HL-60 (cell line): Measurements from ENCODE around the gene OR3A2.

ENCODE experiments used
- DNase-seq, 2 experiments: peaks; one replicate each; pipeline ENCODE4 v3.0.0-alpha.2; 2010 to 2020; ENCODE audit warnings: low read depth in 1 of 2, low spot score in 1 of 2
- H3K27ac ChIP-seq: fragments of 250-450 bp; sonication (Bioruptor Pico); replicated peaks from 2 replicates; pipeline ENCODE4 v1.5.1; 2020; ENCODE audit warnings: mild to moderate bottlenecking, moderate library complexity
- H3K27me3 ChIP-seq: fragments of 250-450 bp; sonication (Bioruptor Pico); 2 replicates; pipeline ENCODE4 v1.5.1; 2021; ENCODE audit warnings: mild to moderate bottlenecking, moderate library complexity; ENCODE audit not compliant: insufficient read depth, poor library complexity, severe bottlenecking
- H3K4me3 ChIP-seq: replicated peaks from 2 replicates; pipeline ENCODE4 v1.5.1; 2011; ENCODE audit warnings: mild to moderate bottlenecking, control low read depth, low read length; ENCODE audit not compliant: insufficient read depth
- GABPA ChIP-seq: IDR thresholded peaks from 2 replicates; pipeline ENCODE4 v1.6.1; 2012; ENCODE audit warnings: low read depth
- POLR2AphosphoS5 ChIP-seq: IDR thresholded peaks from 2 replicates; pipeline ENCODE4 v1.6.1; 2012; ENCODE audit warnings: low read depth
- SPI1 ChIP-seq: IDR thresholded peaks from 2 replicates; pipeline ENCODE4 v1.6.1; 2012; ENCODE audit warnings: low read depth, mild to moderate bottlenecking, borderline replicate concordance
- TF ChIP-seq, protein P1 (sequence below): IDR thresholded peaks from one replicate; pipeline ENCODE4 v1.5.1; 2011; ENCODE audit warnings: low read length, control low read depth, inconsistent platforms; ENCODE audit not compliant: insufficient read depth
- TF ChIP-seq, protein P2 (sequence below): IDR thresholded peaks from 2 replicates; pipeline ENCODE4 v1.6.1; 2012; ENCODE audit warnings: low read depth; ENCODE audit not compliant: insufficient replicate concordance

The OR3A2 gene

DNA sequence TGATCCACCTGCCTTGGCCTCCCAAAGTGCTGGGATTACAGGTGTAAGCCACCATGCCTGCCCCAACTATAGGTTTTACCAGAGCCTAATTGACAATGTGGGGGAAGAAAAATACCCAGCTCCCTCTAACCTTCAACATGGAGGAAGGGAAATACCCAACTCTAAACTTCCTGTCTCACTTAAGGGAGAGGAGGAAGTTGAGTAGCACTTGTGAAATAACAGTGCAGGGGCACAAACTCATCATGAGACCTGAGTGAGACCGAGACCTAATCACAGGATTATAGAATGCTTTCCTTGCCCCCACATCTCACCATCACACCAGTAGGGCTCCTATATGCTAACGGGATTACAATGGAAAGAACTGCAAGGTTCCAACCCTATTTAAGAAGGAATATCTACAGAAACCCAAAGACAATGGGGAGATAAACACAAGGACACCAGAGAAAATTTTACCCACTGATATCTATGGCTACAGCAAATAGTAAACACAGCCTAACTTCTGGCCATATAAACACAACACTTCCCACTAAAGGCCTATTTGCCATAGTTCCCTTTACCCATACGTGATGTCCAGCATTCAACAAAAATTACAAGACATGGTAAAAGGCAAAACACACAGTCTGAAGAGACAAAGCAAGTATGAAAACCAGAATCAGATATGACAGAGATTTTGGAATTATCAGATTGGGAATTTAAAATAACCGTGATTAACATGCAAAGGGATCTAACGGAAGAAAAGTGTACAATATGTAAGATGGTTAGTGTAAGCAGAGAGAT, 114.8 kb downstream of the OR3A2 start:
- no peaks in the 10 kb centered on the region for H3K27me3 ChIP-seq
- peak overlapping the region; percentile 25 for H3K27ac ChIP-seq
- DNase-seq: peak in 1 of 2 experiments; percentile 18
- H3K4me3 ChIP-seq: no peak overlapping the region
- no peak; the same call in 1 of the 2 replicates for TF ChIP-seq SPI1
- no peak for TF ChIP-seq GABPA
- no peak for TF ChIP-seq POLR2AphosphoS5
- TF ChIP-seq, protein P1, sequence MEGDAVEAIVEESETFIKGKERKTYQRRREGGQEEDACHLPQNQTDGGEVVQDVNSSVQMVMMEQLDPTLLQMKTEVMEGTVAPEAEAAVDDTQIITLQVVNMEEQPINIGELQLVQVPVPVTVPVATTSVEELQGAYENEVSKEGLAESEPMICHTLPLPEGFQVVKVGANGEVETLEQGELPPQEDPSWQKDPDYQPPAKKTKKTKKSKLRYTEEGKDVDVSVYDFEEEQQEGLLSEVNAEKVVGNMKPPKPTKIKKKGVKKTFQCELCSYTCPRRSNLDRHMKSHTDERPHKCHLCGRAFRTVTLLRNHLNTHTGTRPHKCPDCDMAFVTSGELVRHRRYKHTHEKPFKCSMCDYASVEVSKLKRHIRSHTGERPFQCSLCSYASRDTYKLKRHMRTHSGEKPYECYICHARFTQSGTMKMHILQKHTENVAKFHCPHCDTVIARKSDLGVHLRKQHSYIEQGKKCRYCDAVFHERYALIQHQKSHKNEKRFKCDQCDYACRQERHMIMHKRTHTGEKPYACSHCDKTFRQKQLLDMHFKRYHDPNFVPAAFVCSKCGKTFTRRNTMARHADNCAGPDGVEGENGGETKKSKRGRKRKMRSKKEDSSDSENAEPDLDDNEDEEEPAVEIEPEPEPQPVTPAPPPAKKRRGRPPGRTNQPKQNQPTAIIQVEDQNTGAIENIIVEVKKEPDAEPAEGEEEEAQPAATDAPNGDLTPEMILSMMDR: no peak
- TF ChIP-seq, protein P2, sequence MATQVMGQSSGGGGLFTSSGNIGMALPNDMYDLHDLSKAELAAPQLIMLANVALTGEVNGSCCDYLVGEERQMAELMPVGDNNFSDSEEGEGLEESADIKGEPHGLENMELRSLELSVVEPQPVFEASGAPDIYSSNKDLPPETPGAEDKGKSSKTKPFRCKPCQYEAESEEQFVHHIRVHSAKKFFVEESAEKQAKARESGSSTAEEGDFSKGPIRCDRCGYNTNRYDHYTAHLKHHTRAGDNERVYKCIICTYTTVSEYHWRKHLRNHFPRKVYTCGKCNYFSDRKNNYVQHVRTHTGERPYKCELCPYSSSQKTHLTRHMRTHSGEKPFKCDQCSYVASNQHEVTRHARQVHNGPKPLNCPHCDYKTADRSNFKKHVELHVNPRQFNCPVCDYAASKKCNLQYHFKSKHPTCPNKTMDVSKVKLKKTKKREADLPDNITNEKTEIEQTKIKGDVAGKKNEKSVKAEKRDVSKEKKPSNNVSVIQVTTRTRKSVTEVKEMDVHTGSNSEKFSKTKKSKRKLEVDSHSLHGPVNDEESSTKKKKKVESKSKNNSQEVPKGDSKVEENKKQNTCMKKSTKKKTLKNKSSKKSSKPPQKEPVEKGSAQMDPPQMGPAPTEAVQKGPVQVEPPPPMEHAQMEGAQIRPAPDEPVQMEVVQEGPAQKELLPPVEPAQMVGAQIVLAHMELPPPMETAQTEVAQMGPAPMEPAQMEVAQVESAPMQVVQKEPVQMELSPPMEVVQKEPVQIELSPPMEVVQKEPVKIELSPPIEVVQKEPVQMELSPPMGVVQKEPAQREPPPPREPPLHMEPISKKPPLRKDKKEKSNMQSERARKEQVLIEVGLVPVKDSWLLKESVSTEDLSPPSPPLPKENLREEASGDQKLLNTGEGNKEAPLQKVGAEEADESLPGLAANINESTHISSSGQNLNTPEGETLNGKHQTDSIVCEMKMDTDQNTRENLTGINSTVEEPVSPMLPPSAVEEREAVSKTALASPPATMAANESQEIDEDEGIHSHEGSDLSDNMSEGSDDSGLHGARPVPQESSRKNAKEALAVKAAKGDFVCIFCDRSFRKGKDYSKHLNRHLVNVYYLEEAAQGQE: no peak

DNA sequence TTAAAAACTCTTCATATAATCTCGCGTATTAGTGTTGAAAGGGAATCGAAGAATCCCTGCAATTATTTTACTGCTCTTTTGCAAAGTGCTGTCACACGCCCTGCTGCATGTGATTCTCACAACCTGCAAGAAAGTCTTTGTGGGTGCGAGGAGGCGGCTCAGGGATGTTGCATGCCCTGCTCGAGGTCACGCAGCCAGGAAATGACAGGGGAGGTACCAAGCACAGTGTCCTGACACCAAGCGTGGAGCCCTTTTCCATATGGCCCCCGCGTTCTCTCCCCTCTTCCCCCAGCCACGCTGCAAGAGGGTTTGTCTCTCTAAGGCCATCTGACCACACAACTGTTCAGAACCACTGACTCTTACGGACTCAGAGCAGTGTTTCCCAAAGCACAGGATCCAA, 125.5 kb downstream of the OR3A2 start:
- TF ChIP-seq POLR2AphosphoS5 (no peak), GABPA (no peak), SPI1 (no peak)
- TF ChIP-seq, protein P1: no peak
- H3K4me3 ChIP-seq: no peak overlapping the region
- H3K27ac ChIP-seq: no peak overlapping the region
- no peak for DNase-seq
- no peaks in the 10 kb centered on the region for H3K27me3 ChIP-seq

DNA sequence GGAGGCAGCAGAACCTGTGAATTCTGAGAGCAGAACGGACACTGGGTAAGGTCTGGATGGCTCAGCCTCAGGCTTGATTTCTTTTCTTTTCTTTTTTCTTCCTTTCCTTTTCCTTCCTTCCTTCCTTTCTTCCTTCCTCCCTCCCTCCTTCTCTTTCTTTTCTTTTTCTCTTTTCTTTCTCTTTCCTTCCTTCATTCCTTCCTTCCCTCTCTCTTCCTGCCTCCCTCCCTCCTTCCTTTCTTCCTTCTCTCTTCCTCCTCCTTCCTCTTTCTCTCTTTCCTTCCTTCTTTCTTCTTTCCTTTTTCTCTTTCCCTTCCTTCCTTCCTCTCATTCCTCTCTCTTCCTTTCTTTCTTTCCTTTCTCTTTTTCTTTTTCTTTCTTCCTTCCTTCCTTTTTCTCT, 125.9 kb downstream of the OR3A2 start:
- H3K27ac ChIP-seq: no peak overlapping the region
- TF ChIP-seq GABPA: no peak
- no peak for TF ChIP-seq SPI1
- TF ChIP-seq, protein P2: no peak
- TF ChIP-seq, protein P1: no peak
- no peak for TF ChIP-seq POLR2AphosphoS5
- no peak for DNase-seq
- H3K4me3 ChIP-seq: no peak overlapping the region
- H3K27me3 ChIP-seq: no peaks in the 10 kb centered on the region
